ENCODE data around the gene LHFPL3. TPM values are rescaled to one million over a fixed set of nuclear protein-coding genes. Genes with fewer than 3 reads are reported as not detected.

The LHFPL3 gene
- total RNA-seq, 1 experiment from 2014 or later = not detected

DNA sequence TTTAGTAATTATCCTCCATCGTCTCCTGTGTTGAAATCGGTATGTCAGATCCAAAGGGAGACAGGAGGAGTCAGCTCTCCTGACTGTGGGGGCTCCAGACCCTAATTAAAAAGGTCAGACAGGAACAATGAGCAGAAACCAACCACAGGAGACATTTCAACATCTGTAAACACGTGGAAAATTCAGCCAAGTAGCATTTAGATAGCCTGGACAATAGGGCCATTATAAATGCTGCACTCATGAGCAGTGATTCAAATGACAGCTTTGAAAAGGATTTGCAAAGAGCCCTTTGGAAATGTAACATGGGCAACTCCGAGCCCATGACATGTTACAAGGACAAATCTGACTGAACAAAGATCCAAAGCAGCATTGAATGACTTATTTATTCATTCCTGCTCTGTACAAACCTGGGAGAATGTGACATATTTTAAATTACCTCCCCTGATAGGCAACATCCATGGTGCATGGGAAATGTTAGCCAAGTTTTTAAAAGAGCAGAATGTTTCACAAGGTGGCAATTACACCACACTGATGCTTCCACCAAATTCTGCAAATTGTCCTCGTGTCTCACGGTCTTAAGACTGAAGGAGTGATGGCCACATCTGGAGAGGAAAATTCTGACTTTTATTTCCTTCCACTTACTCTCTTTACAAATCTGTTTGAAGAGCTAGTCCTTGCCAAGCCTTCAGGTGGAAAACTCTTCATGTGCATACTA lies 572.3 kb downstream of the LHFPL3 start:
- Histone ChIP-seq H4K20me1 (ENCODE audit: insufficient read depth) (no peaks in the 10 kb centered on the region), H3F3A (ENCODE audit: insufficient read depth, low read depth) (no peaks in the 10 kb centered on the region), H3K9me2 (ENCODE audit: insufficient read depth) (no peaks in the 10 kb centered on the region), H3K27me3 (ENCODE audit: insufficient read depth, low read depth) (peaks cover 9% of the 10 kb centered on the region), H3K36me3 (ENCODE audit: low read depth) (no peaks in the 10 kb centered on the region), H2AFZ (no peak overlapping the region), H3K9me3 (ENCODE audit: insufficient read depth, low read depth) (no peaks in the 10 kb centered on the region), H3K79me2 (ENCODE audit: low read depth) (no peaks in the 10 kb centered on the region), H3K4me2 (no peak overlapping the region), H3K4me3 (no peak overlapping the region), H3K27ac (no peak overlapping the region), H3K4me1 (replicated peaks; ENCODE audit: insufficient read depth) (no peaks in the 10 kb centered on the region)
- CTCF ChIA-PET = interaction anchor here (1.7 kb wide), 1 partner anchor 17 kb away, joined by 3 read pairs; no protein-coding TSS in a partner anchor
- no peak for TF ChIP-seq EZH2 (IDR thresholded peaks at IDR 0.05; ENCODE audit: low read depth)
- TF ChIP-seq, protein P1, sequence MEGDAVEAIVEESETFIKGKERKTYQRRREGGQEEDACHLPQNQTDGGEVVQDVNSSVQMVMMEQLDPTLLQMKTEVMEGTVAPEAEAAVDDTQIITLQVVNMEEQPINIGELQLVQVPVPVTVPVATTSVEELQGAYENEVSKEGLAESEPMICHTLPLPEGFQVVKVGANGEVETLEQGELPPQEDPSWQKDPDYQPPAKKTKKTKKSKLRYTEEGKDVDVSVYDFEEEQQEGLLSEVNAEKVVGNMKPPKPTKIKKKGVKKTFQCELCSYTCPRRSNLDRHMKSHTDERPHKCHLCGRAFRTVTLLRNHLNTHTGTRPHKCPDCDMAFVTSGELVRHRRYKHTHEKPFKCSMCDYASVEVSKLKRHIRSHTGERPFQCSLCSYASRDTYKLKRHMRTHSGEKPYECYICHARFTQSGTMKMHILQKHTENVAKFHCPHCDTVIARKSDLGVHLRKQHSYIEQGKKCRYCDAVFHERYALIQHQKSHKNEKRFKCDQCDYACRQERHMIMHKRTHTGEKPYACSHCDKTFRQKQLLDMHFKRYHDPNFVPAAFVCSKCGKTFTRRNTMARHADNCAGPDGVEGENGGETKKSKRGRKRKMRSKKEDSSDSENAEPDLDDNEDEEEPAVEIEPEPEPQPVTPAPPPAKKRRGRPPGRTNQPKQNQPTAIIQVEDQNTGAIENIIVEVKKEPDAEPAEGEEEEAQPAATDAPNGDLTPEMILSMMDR (conservative IDR thresholded peaks at IDR 0.05) = no peak
- BruUV-seq (replicated peaks) = no TSS peak
- no peak for DNase-seq
- intact Hi-C loops (cut with micrococcal nuclease; ENCODE audit: unreplicated experiment) = no loop called here
- POLR2A ChIA-PET (ENCODE audit: unreplicated experiment) = no interaction called here

DNA sequence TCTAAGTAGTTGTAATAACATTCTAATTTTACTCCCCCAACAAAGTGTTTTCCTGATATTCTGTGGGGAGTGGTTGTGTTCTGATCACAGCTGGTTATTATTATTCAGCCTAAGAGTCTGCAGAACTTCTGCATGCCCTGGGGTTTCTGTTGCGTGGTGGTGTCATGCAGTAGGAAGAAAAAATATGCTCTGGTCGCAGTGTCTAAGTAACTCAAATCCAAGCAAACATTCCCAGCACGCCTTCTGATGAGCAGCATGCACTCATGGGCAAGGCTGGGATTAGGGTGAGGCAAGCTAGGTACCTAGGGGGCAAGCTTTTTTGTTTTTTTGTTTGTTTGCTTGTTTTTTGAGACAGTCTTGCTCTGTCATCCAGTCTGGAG lies 572.8 kb downstream of the LHFPL3 start:
- Histone ChIP-seq H3K36me3 (ENCODE audit: low read depth) (no peaks in the 10 kb centered on the region), H3K79me2 (ENCODE audit: low read depth) (no peaks in the 10 kb centered on the region), H3K4me3 (no peak overlapping the region), H3K4me1 (replicated peaks; ENCODE audit: insufficient read depth) (no peaks in the 10 kb centered on the region), H3K4me2 (no peak overlapping the region), H3K27ac (no peak overlapping the region), H3K9me3 (ENCODE audit: insufficient read depth, low read depth) (no peaks in the 10 kb centered on the region), H4K20me1 (ENCODE audit: insufficient read depth) (no peaks in the 10 kb centered on the region), H2AFZ (no peak overlapping the region), H3F3A (ENCODE audit: insufficient read depth, low read depth) (no peaks in the 10 kb centered on the region), H3K27me3 (ENCODE audit: insufficient read depth, low read depth) (peaks cover 9% of the 10 kb centered on the region), H3K9me2 (ENCODE audit: insufficient read depth) (no peaks in the 10 kb centered on the region)
- ChIA-PET CTCF (interaction anchor here (1.7 kb wide), 1 partner anchor 18 kb away, joined by 3 read pairs; no protein-coding TSS in a partner anchor), POLR2A (ENCODE audit: unreplicated experiment) (no interaction called here)
- intact Hi-C loops (cut with micrococcal nuclease; ENCODE audit: unreplicated experiment) = no loop called here
- TF ChIP-seq, protein P1 (conservative IDR thresholded peaks at IDR 0.05) = no peak
- no peak for TF ChIP-seq EZH2 (IDR thresholded peaks at IDR 0.05; ENCODE audit: low read depth)
- DNase-seq = no peak
- no TSS peak for BruUV-seq (replicated peaks)

DNA sequence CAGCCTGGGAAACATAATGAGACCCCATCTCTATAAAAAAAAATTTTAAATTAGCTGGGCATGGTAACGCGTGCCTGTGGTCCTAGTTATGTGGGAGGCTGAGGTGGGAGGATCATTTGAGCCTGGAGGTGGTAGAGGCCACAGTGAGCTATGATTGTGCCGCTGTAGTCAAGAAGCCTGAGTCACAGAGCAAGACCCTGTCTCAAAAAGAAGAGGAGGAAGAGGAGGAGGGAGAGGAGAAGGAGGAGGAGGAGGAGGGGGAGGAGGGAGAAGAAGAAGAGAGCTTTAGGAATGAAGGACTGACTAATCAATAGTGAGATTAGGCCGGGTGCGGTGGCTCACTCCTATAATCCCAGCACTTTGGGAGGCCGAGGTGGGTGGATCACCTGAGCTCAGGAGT lies 573.8 kb downstream of the LHFPL3 start:
- Histone ChIP-seq H3K27ac (no peak overlapping the region), H3K4me3 (no peak overlapping the region), H3K27me3 (ENCODE audit: insufficient read depth, low read depth) (peaks cover 13% of the 10 kb centered on the region), H3K36me3 (ENCODE audit: low read depth) (no peaks in the 10 kb centered on the region), H3F3A (ENCODE audit: insufficient read depth, low read depth) (no peaks in the 10 kb centered on the region), H3K79me2 (ENCODE audit: low read depth) (no peaks in the 10 kb centered on the region), H3K9me2 (ENCODE audit: insufficient read depth) (no peaks in the 10 kb centered on the region), H4K20me1 (ENCODE audit: insufficient read depth) (no peaks in the 10 kb centered on the region), H2AFZ (no peak overlapping the region), H3K9me3 (ENCODE audit: insufficient read depth, low read depth) (no peaks in the 10 kb centered on the region), H3K4me1 (replicated peaks; ENCODE audit: insufficient read depth) (no peaks in the 10 kb centered on the region), H3K4me2 (no peak overlapping the region)
- POLR2A ChIA-PET (ENCODE audit: unreplicated experiment) = interaction anchor here (0.7 kb wide), 1 partner anchor 885 kb away, joined by 3 read pairs; no protein-coding TSS in a partner anchor
- intact Hi-C loops (cut with micrococcal nuclease; ENCODE audit: unreplicated experiment) = no loop called here
- no peak for DNase-seq
- no peak for TF ChIP-seq EZH2 (IDR thresholded peaks at IDR 0.05; ENCODE audit: low read depth)
- TF ChIP-seq, protein P1 (conservative IDR thresholded peaks at IDR 0.05) = no peak
- no TSS peak for BruUV-seq (replicated peaks)
- CTCF ChIA-PET = no interaction called here
